Keratinocyte (primary cell): ENCODE data around the gene LEFTY2. TPM values are rescaled to one million over a fixed set of nuclear protein-coding genes. Genes with fewer than 3 reads are reported as not detected.

Source experiments
- DNase-seq: peaks from one replicate; pipeline ENCODE4 v3.0.0-alpha.2; 2011; ENCODE audit warnings: low read depth, missing footprints, low spot score
- FAIRE-seq: peaks from 2 replicates; lab custom pipeline; 2011; peaks lifted over from hg19 to GRCh38; lab: Jason Lieb, UNC
- H2AFZ ChIP-seq: 2 replicates; pipeline ENCODE4 v1.6.0; 2012; ENCODE audit warnings: low read length, control low read depth, inconsistent platforms; ENCODE audit not compliant: control insufficient read depth
- H3K27ac ChIP-seq: 2 replicates; pipeline ENCODE4 v1.5.1; 2011; ENCODE audit warnings: low read length; ENCODE audit not compliant: control insufficient read depth, insufficient read depth
- H3K27me3 ChIP-seq: 3 replicates; pipeline ENCODE4 v1.6.0; 2011; ENCODE audit warnings: low read length; ENCODE audit not compliant: control insufficient read depth, insufficient read depth; ENCODE audit errors: extremely low read depth
- H3K36me3 ChIP-seq, 2 experiments: 2 replicates in 1 of 2; 3 replicates in 1 of 2; pipeline ENCODE4 v1.5.1; 2011; ENCODE audit warnings: low read length in 2 of 2, mild to moderate bottlenecking in 1 of 2; ENCODE audit not compliant: control insufficient read depth in 2 of 2, insufficient read depth in 2 of 2; ENCODE audit errors: extremely low read depth in 1 of 2
- H3K4me1 ChIP-seq: 3 replicates; pipeline ENCODE4 v1.5.1; 2011; ENCODE audit warnings: low read length; ENCODE audit not compliant: control insufficient read depth, insufficient read depth; ENCODE audit errors: extremely low read depth
- H3K4me2 ChIP-seq: 3 replicates; pipeline ENCODE4 v1.6.0; 2011; ENCODE audit warnings: low read depth, low read length; ENCODE audit not compliant: control insufficient read depth, insufficient read depth; ENCODE audit errors: extremely low read depth
- H3K4me3 ChIP-seq, 3 experiments: fragments of 200-600 bp in 1 of 3; sonication (generic) in 1 of 3; 2 replicates in 2 of 3; 3 replicates in 1 of 3; pipeline ENCODE4 v1.5.1; 2011 to 2016; ENCODE audit warnings: low read length in 3 of 3, mild to moderate bottlenecking in 3 of 3, control low read depth in 2 of 3, inconsistent platforms in 1 of 3, low read depth in 1 of 3, mixed read lengths in 1 of 3, mixed run types in 1 of 3, moderate library complexity in 1 of 3; ENCODE audit not compliant: control insufficient read depth in 2 of 3, insufficient read depth in 2 of 3; ENCODE audit errors: extremely low read depth in 1 of 3
- H3K79me2 ChIP-seq: 2 replicates; pipeline ENCODE4 v1.6.0; 2012; ENCODE audit warnings: low read length; ENCODE audit not compliant: control insufficient read depth, insufficient read depth
- H3K9ac ChIP-seq: 3 replicates; pipeline ENCODE4 v1.6.0; 2011; ENCODE audit warnings: low read length; ENCODE audit not compliant: control insufficient read depth, insufficient read depth; ENCODE audit errors: extremely low read depth
- H3K9me1 ChIP-seq: 3 replicates; pipeline ENCODE4 v1.6.0; 2011; ENCODE audit warnings: low read length; ENCODE audit not compliant: control insufficient read depth, insufficient read depth; ENCODE audit errors: extremely low read depth
- H3K9me3 ChIP-seq: 2 replicates; pipeline ENCODE4 v1.5.1; 2012; ENCODE audit warnings: low read depth, low read length; ENCODE audit not compliant: control insufficient read depth
- H4K20me1 ChIP-seq: 3 replicates; pipeline ENCODE4 v1.6.0; 2011; ENCODE audit warnings: low read length; ENCODE audit not compliant: control insufficient read depth, insufficient read depth; ENCODE audit errors: extremely low read depth
- CTCF ChIP-seq, 3 experiments: IDR thresholded peaks in 1 of 3; conservative IDR thresholded peaks in 1 of 3; optimal IDR thresholded peaks in 1 of 3; 2 replicates in 2 of 3; 3 replicates in 1 of 3; pipeline versions ENCODE3 to v1.5.1; 2011; ENCODE audit warnings: low read length in 3 of 3, mild to moderate bottlenecking in 3 of 3, moderate library complexity in 2 of 3, control low read depth in 1 of 3, inconsistent platforms in 1 of 3; ENCODE audit not compliant: insufficient read depth in 2 of 3; ENCODE audit errors: extremely low read depth in 1 of 3
- EZH2 ChIP-seq: IDR thresholded peaks from one replicate; pipeline ENCODE4 v1.6.1; 2012; ENCODE audit warnings: inconsistent platforms, mild to moderate bottlenecking, low read length, moderate library complexity
- dilution Hi-C: fragments of 300-500 bp; cut with MboI; formaldehyde crosslinking; loops from one replicate; pipeline ENCODE4 v1.7.0; 2020; ENCODE audit warnings: low sequenced_read_pairs; ENCODE audit not compliant: extremely low pct_ligation_motif_present
- polyA plus RNA-seq, 5 experiments: library from polyadenylated mRNA; depleted of rRNA in 3 of 5; stranded (reverse) in 3 of 5; stranded (forward) in 1 of 5; unstranded in 1 of 5; fragments of >200 nt; gene quantifications; 1 replicate in 1 of 5; 2 replicates in 3 of 5; 3 replicates in 1 of 5; pipeline versions ENCODE4 v1.2.1 to v1.2.3, GENCODE V29; 2011 to 2012; ENCODE audit warnings: missing spikeins in 2 of 5, low read depth in 1 of 5, low replicate concordance in 1 of 5

LEFTY2 gene
- polyA plus RNA-seq, 1 donor (not counting 4 experiments of a cell fraction or from before 2014, with no cell fraction given) = not detected

GRCh38 chr1:225949041-225949440 lies 8.0 kb upstream of the LEFTY2 start:
- Histone ChIP-seq H3K4me3 (no peak overlapping the region), H3K4me1 (peaks cover 5% of the 10 kb centered on the region), H4K20me1 (no peaks in the 10 kb centered on the region), H3K79me2 (no peaks in the 10 kb centered on the region), H3K9me1 (no peaks in the 10 kb centered on the region), H2AFZ (no peak overlapping the region), H3K4me2 (no peak overlapping the region), H3K27me3 (peaks cover 16% of the 10 kb centered on the region), H3K9me3 (no peaks in the 10 kb centered on the region), H3K36me3 (no peaks in the 10 kb centered on the region), H3K27ac (no peak overlapping the region), H3K9ac (no peak overlapping the region)
- no peak for DNase-seq
- dilution Hi-C loops = no loop called here
- no peak for FAIRE-seq
- no peak for TF ChIP-seq EZH2
- TF ChIP-seq CTCF (optimal IDR thresholded peaks at IDR 0.05 in 1 of 3, IDR thresholded peaks at IDR 0.05 in 1 of 3, conservative IDR thresholded peaks at IDR 0.05 in 1 of 3; ENCODE audit: extremely low read depth in 1 of 3, insufficient read depth in 2 of 3, low read length in 3 of 3) = no peak

- H3K36me3 ChIP-seq = no peaks in the 10 kb centered on the region
- peaks cover 6% of the 10 kb centered on the region for H3K4me1 ChIP-seq
- no peak overlapping the region for H3K4me3 ChIP-seq
- no peak overlapping the region for H3K27ac ChIP-seq
- no peak for DNase-seq
- no peak overlapping the region for H3K4me2 ChIP-seq
- TF ChIP-seq CTCF (optimal IDR thresholded peaks at IDR 0.05 in 1 of 3, IDR thresholded peaks at IDR 0.05 in 1 of 3, conservative IDR thresholded peaks at IDR 0.05 in 1 of 3; ENCODE audit: extremely low read depth in 1 of 3, insufficient read depth in 2 of 3, low read length in 3 of 3) (no peak), EZH2 (no peak)
- no peaks in the 10 kb centered on the region for H3K9me3 ChIP-seq
- peaks cover 16% of the 10 kb centered on the region for H3K27me3 ChIP-seq
- FAIRE-seq = no peak
- H3K9me1 ChIP-seq = no peaks in the 10 kb centered on the region
- dilution Hi-C loops = no loop called here
- H3K9ac ChIP-seq = no peak overlapping the region
- no peaks in the 10 kb centered on the region for H3K79me2 ChIP-seq
- H2AFZ ChIP-seq = no peak overlapping the region
- no peaks in the 10 kb centered on the region for H4K20me1 ChIP-seq
Measured at GRCh38 chr1:225946803-225947202, 5.8 kb upstream of the LEFTY2 start.
